ENCODE data around the gene EXOC3.
"Not testable (repeated sequence)": the region's sequence is repeated elsewhere in the genome, so short reads cannot be mapped to it uniquely, and the experiment has no call there.

The EXOC3 gene

DNA sequence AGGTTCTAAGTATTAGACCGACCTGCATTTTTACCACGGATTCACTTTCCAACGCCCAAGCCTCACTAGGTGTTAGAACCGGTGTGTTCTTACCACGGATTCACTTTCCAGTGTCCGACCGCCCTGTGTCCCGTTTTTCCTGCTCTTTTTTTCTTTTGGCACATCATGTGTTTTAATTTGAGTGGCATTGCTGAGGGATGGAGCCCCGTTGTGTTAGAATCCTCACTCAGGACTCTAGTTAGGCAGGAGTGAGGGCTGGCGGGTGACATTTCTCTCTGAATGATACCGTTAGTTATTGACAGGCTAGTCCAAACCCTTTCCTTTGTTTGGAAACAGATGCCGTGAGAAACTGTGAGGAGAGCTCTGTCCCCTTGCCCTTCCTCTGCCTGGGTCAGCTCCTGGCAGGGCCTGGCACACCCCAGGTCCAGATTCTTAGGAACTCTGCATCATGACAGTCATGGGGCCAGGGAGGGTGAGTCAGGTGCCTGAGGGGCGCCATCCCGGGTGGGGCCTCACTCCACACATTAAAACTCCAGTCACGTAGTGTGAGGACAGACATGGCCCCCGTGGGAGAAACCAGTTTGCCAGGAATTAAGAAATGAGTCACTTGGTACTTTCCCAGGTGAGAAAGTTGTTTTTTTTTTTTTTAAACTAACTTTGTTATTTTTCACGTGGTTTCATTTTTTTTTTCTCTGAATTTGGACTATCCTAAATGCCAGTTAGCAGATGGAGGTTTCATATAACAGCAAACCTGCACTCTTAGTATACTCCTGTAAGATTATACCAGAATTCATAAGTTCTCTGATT lies 15.8 kb downstream of the EXOC3 start:
- no peak for DNase-seq

DNA sequence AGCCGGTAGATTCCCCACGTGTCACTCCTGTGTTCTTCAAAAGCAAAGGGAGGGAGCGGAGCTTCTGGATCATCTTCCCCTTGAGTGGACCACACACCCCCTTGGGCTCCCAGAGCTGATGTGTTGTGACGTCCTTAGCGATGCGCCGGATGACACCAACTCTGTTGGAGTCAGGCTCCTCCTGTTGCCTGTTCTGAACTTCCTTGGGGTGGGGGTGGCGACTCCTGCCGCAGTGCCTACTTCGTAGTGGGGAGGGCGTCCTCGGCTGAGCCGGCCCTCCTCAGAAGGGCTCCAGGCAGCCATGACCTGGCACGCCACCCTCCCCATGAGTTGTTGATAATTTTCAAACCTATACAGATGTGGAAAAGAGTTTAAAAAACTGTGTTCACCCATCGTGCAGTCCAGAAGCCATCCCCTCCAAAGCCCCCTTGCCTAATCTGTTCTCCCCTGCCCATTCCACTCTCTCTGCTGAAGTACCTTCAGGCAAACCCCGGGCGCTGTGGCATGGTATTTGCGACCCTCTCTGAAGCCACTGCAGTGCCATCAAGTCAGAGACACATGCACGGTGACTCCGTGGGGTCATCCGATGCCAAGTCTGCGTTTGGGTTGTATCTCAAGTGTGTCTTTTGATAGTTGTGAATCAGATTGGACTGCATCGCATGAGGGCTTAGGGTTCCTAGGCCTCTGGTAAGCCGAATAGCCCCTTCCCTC lies 16.7 kb downstream of the EXOC3 start:
- DNase-seq = no peak

DNA sequence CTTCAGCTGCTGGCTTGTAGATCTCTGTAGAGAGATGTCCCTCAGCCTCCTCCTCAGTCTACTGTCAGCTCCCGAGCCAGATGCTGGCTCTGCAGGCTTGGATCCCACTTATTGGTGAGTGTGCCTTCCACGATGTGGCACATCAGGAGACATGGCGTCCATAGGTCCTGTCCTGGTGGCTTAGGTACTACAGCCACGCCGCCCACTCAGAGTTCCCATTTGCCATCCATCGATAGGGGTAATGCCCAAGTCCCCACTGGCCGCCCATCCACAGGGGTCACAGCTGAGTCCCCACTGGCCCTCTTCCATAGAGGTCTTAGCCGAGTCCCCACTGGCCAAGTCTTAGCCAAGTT lies 17.3 kb downstream of the EXOC3 start:
- DNase-seq = no peak

DNA sequence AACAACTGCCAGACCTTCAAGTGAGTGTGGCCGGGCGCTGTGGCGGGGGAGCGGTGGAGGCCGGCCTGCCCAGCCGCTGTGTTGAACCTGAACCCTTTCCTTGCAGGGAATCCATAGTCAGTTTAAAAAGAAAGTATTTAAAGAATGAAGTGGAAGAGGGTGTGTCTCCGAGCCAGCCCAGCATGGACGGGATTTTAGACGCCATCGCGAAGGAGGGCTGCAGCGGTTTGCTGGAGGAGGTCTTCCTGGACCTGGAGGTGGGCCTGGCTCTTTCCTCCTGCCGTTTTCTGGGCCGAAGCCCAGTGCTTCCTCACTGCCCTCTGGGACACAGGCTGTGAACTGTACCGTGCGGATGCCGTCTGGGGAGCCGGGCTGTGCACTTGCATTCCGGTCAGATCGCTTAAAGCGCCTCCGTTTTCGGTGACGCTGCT lies 19.1 kb downstream of the EXOC3 start:
- no peak for DNase-seq

DNA sequence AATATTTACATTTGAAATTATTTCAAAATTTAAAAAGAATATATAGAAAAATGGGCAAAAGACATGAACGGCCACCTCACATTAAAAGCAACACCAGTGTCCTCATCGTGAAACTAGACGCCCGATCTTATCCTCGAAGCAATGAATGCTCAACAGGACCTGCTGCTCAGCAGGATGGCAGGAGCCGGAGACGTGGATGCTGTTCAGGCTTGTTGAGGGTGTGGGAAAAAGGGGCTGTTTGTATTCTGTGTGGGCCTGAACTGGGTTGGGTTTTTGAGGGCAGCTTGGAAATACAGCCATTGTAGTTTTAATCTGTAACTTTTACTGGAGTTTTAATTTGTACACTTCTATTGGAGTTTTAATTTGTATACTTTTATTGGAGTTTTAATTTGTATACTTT lies 20.3 kb downstream of the EXOC3 start:
- DNase-seq = no peak

DNA sequence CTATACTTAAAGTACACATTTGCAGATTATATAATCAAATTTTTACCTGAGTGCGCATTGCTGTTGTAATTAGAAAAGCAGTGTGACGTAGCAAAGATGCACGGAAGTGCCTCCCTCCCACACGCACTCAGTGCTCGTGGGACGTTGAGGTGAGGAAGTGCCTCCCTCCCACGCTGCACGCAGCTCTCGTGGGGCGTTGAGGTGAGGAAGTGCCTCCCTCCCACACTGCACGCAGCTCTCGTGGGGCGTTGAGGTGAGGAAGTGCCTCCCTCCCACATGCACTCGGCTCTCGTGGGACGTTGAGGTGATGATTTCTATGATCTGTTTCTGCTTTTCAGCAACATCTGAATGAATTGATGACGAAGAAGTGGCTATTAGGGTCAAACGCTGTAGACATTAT lies 21.0 kb downstream of the EXOC3 start:
- DNase-seq = no peak

DNA sequence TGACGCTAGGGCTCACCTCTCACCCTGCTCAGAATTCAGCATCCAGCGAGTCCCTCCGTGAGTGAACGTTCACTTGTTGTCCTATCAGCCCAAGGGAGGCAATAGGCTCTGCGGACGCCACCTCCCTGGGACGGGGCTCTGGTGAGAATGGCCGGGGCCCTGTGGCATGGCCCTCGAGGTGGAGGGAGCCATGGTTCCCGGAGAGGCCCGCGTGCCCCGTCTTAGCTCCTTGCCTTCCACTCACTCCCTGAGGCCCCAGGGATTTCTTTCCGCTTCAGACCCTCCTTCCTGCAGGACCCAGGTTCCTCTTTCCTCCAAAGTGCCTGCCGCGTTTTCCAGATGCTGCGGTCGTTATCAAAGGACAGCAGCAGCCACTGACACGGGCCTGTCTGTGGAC lies 21.5 kb downstream of the EXOC3 start:
- DNase-seq = no peak

DNA sequence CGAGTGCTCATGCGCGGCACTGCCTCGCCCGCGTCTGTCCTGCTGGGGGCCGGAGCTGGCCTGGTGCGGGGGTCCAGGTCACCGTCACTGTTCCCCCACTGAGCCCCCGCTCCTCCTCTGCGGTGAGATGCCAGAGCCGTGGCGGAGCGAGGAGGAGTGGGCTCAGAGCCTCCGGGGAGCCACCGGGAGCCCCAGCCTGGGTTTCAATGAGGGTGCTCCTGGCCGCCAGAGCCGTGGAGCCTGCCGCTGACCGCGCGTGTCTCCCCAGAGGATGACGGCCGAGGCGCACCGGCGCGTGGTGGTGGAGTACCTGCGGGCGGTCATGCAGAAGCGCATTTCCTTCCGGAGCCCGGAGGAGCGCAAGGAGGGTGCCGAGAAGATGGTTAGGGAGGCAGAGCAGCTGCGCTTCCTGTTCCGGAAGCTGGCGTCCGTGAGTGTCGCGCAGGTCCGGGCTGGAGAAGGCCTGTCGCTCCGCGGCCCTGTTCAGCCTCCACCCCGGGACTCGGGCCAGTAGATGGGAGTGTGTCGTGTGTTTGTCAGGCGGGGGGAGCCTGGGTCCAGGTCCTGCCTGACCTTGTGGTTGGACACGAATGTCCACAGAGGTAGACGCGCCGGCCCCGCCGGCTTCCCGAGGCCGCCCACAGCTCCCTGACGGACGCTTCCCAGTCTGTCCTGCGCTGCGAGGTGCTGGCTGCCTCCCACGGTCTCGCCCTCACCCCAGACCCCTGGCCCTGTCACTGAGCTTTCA lies 22.0 kb downstream of the EXOC3 start:
- no peak for DNase-seq

DNA sequence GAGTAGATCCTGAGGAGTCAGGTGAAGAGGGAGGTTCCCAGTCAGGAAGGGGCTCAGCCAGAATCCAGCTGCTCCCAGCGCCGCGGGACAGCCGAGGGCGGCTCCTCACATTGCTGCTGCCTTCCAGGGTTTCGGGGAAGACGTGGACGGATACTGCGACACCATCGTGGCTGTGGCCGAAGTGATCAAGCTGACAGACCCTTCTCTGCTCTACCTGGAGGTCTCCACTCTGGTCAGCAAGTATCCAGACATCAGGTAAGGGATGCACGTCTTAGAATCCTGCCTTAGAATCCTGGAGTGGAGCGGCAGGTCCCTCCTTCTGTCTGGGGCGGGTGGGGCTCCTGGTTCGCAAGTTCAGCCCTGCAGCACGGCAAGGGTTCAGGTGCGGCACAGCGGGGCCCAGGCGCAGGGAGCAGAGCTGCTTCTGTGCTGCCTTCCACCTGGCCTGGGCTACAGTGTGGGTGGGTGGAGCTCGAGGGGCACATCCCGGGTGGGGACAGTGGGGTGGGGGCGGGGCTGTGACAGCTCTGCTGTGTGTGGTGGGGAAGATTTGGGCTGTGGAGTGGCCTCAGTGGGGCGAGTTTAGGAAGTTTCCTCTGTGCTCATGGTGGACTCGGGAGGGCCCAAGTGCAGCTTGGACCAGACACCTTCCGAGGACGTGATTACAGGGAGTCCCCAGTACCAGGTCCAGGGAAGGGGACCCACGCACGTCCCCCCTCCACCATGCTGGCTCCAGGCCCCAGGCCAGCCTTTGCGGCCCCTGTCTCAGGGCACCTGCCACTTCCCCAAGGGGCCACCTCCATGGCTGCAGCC lies 22.8 kb downstream of the EXOC3 start:
- no peak for DNase-seq

DNA sequence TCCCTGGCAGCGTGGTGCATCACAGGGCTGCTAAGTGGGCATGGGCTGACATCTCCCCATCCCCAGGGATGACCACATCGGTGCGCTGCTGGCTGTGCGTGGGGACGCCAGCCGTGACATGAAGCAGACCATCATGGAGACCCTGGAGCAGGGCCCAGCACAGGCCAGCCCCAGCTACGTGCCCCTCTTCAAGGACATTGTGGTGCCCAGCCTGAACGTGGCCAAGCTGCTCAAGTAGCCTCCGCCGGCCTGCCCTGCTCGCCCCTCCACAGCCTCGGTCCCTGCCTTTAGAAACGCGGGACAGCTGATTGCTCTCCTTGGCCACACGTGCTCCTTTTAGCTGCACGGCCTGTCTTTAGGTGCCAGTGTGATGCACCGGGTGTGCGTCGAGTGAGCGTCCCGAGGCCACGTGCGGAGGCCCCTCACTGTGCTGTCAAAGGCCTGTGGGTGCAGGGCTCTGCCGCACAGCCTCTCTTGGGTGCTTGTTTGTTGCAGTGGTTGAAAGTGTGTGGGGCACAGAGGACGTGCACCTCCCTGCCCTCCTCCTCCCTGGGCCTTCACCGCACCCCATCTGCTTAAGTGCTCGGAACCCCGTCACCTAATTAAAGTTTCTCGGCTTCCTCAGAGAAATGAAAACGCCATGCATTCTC lies 23.8 kb downstream of the EXOC3 start:
- no peak for DNase-seq

DNA sequence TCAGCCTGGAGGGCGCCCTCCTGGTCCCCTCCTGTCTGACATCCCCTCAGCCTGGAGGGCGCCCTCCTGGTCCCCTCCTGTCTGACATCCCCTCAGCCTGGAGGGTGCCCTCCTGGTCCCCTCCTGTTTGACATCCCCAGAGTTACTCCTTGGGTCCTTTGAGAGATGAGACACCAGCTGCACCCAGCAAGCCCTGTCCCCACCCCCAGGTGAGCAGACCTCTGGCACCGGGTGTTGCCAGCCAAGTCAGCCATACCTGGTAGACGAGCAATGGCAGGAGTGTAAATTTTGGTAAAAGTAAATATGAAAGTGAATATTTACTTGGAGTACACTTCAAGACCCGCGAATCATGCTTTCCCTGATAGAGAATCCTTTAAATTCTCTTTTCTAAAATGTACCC lies 25.4 kb downstream of the EXOC3 start:
- DNase-seq = no peak

DNA sequence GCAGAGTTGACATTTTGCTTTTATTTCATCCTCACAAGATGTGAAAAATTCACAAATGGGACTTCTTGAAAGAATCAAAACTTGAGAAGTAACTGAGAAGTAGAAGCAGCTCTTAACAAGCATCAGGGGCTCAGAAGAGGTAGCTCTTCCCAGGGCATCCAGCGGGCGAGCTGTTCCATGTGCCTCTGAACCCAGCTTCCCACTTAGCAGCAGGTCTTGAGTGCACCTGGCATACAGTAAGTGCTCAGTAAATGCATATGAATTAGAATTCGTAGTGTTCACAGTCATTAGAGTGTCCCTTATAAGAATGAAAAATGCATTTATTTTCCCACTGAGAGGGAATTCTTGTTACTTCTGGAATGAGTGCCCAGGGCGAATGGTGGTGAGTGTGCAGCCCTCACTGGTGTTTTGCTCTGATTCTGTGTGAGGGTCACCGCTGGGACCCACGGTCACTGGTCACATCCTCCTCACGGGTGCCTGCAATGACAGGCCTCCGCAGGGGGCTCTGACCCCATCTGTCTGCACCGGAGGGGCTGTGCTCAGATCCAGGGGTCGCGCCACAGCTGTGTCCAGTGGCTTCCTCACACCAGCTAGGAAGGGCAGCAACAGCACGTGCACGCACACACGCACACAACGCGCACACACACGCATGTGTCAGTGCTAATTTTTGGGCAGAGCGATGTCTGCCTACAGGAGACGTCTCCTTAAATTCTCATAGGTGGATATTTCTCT lies 26.9 kb downstream of the EXOC3 start:
- DNase-seq = no peak

DNA sequence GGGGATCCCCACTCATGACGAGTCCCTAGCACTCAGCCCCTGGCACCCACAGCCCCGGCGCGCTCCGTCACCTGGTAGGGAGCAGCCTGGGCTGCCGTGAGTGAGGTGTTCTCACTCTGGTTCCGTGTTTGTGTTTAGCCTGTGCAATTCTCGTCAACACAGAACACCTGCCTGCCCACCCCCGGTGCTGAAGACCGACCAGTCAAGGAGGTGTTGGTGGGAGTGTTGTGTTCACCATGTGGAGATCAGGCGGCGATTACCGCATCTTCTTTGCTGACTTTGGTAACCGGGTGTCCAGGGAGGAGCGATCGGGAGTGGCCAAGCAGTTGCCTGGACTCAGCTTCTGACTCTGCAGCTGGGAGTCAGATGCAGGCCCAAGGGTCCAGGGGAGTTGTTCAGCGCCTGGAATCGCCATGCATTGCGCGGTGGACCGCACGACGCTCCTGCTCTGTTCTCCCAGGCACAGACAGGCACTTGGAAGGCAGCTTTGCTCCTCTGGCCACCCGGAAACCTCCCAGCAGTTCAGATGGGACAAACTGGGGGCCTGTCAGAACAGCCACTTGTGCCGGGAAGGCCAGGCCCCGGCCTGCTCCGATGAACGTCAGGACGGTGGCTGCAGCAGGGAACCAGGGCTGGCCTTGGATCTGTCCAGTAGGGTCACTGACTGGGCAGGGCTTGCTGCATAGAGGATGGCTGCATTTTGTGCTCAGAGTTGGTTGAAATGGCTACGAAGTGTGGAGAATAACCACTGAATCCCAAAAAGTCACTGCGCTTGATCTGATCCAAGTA lies 28.2 kb downstream of the EXOC3 start:
- DNase-seq = no peak

DNA sequence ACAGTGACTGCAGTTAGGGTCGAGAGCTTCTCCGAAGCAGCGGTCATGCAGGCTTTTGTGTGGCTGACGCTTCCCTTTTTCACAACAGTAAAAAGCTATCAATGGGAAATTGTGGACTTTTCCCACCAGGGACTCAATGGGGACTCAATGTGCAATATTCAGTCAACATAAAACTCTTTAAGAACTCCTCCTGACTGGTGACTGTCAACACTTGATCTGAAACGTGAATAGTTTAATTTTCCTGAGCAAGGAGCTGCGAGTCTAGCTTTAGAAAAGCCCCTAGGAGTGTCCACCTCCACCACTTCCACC lies 28.7 kb downstream of the EXOC3 start:
- DNase-seq = no peak

DNA sequence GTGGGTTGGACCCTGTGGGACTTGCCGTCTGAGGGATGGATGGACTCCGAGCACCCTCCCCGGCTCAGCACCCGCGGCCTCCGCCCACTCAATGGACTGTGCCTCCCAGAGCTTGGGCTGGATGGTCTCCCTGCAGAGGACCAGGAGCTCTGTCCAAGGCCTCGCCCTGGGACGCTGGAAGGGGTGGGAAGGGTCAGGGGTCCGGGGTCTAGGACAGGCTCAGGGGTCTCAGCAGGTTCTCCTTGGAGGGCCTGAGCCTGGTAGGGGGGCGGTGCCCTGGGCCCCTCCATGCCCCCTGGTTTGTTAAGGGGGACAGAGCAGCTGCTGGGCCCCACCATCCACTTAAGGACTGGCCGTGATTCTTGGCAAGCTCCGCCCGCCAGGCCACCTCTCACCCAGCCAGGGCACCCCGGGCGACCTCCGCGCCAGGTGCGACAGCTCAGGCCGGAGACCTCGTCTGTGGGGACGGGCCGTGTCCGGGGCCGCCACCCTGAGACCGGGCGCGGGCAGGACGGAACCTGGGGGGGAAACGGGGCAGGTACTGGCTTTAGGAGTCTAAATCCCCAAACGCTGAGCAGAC lies 29.2 kb downstream of the EXOC3 start:
- no peak for DNase-seq

DNA sequence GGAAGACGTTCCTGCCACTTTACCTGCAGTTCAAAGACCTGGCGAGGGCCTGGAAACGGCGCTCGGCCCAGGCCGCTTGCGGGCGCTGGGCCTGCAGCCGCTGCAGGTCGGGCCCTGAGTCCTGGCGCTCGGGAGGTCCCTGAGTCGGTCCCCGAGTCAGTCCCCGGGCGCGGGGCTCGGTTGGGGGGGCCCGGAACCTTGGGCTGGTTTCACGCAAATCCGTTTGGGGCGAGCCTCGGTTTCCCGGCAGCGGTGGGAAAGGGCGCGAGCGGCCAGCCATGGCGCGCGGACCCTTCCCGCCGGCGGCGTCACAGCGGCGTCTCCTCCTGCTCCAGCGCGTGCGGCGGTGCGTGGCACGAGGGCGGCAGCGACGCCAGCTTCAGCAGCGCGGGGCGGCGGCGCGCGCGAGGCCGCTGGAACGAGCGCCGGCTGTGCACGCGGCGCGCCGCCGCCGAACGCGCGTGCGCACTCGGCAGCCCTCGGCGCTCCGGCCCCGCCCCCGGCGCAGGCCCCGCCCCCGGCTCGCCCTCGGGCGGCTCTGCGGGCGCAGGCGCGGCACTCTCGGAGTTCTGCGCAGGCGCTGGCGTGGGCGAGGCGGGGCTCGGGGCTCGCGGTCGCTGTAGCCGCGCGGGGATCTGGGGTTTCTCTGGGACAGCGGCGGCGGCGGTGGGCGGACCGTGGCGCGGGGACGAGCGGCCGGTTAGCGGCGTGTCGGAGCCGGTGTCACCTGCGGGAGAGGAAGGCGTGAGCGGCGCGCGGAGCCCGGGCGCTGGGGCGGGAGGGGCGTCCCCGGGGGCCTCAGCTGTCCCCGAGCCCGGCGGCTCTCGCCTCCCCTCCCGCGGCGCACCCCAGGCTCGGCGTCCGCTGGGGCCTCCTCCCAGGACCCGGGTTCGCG lies 29.9 kb downstream of the EXOC3 start:
- DNase-seq = peak; percentile 88 to 91

DNA sequence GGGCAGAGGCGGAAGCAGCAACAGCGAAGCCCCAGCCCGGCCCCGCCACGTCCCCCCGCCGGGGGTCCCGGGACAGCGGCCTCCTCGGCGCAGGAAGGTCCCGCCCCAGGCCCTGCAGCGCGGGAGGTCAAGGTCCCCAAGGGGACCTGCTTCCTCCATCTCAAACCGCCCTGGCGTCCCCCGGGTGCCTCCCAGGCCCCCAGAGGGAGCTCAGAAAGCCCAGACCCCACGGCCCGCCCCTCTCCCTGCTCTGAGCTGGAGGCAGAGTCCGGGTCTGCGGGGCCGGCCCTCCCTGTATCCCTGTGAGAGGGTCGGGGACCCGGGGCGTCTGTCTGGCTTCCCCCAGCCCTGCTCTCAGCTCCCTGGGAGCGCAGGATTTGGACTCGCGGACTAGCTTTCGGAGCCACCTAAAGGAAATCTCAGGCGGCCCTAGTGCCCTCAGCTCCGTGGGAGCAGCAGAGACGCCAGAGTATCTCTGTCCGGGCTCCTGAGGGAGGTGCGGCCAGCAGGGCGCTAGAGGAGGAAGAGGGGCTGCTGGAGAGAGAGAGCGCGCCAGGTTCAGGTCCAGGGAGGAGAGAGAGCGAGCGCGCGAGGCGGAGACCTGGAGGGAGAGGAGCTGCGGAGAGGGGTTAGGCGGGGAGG lies 30.7 kb downstream of the EXOC3 start:
- peak; percentile 25 to 41 for DNase-seq

DNA sequence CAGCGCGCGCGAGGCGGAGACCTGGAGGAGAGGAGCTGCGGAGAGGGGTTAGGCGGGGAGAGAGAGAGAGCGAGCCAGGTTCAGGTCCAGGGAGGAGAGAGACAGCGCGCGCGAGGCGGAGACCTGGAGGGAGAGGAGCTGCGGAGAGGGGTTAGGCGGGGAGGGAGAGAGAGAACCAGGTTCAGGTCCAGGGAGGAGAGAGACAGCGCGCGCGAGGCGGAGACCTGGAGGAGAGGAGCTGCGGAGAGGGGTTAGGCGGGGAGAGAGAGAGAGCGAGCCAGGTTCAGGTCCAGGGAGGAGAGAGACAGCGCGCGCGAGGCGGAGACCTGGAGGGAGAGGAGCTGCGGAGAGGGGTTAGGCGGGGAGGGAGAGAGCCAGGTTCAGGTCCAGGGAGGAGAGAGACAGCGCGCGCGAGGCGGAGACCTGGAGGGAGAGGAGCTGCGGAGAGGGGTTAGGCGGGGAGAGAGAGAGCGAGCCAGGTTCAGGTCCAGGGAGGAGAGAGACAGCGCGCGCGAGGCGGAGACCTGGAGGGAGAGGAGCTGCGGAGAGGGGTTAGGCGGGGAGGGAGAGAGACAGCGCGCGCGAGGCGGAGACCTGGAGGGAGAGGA lies 31.4 kb downstream of the EXOC3 start:
- DNase-seq = not testable (repeated sequence)
